Measurements from ENCODE around the gene LCP1.

DNA sequence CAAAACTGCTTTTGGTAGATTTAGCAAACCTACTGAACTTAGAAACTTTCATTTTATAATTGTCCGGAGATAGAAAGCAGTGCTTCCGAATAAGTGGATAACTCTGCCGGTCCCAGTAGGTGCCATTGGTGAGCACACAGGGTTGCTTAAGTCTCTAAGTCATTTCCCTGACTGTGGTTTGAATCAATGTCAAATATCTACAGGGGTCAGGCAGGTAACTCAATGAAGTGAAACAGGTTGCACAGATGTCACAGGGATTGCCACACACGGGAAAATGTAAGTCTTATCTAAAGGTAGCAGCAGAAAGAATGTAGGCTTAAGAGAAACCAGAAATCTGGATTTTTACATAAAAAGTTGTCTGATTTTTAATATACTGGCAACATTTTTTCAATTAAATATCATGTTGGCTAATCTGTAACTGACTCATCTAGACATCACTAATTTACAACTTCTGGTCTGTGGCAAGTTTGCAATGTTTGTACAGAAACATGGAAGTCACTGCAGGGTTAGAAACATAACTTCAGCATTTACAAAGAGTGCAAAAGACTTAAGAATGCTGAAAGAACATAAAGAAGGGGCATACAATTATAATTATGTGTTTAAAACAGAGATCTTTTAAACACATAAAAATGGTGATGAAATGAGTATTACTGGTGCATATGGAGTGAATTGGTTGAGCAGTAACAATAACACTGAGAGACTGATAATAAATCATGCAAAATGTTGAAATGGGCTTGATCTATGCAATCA is 15.5 kb upstream of the LCP1 start:
- TF ChIP-seq POLR2A (IDR thresholded peaks at IDR 0.05), result no peak
- TF ChIP-seq, protein P1, sequence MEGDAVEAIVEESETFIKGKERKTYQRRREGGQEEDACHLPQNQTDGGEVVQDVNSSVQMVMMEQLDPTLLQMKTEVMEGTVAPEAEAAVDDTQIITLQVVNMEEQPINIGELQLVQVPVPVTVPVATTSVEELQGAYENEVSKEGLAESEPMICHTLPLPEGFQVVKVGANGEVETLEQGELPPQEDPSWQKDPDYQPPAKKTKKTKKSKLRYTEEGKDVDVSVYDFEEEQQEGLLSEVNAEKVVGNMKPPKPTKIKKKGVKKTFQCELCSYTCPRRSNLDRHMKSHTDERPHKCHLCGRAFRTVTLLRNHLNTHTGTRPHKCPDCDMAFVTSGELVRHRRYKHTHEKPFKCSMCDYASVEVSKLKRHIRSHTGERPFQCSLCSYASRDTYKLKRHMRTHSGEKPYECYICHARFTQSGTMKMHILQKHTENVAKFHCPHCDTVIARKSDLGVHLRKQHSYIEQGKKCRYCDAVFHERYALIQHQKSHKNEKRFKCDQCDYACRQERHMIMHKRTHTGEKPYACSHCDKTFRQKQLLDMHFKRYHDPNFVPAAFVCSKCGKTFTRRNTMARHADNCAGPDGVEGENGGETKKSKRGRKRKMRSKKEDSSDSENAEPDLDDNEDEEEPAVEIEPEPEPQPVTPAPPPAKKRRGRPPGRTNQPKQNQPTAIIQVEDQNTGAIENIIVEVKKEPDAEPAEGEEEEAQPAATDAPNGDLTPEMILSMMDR (IDR thresholded peaks at IDR 0.05), result no peak
